AG10803 (cell line): Measurements from ENCODE around the gene HSPA4.

Experiments used
- DNase-seq: peaks from one replicate; pipeline ENCODE4 v3.0.0; 2010; ENCODE audit warnings: low read depth
- H3K4me3 ChIP-seq: 2 replicates; pipeline ENCODE4 v1.5.1; 2011; ENCODE audit warnings: mild to moderate bottlenecking, low read length, control low read depth
- CTCF ChIP-seq: conservative IDR thresholded peaks from 2 replicates; pipeline ENCODE4 v1.5.1; 2011; ENCODE audit warnings: mild to moderate bottlenecking, low read length, control low read depth, inconsistent platforms

HSPA4 gene

GRCh38 chr5:133118741-133119140 lies 66.9 kb downstream of the HSPA4 start:
- no peak for DNase-seq
- H3K4me3 ChIP-seq, result no peak overlapping the region
- no peak for TF ChIP-seq CTCF

GRCh38 chr5:133119233-133119711 lies 67.5 kb downstream of the HSPA4 start:
- no peak overlapping the region for H3K4me3 ChIP-seq
- TF ChIP-seq CTCF, result no peak
- DNase-seq, result no peak

- DNase-seq, result no peak
- no peak overlapping the region for H3K4me3 ChIP-seq
- TF ChIP-seq CTCF, result no peak
Observed at GRCh38 chr5:133120156-133120750, 68.4 kb downstream of the HSPA4 start.

- no peak for TF ChIP-seq CTCF
- no peak for DNase-seq
- no peak overlapping the region for H3K4me3 ChIP-seq
Observed at GRCh38 chr5:133121080-133121479, 69.3 kb downstream of the HSPA4 start.

GRCh38 chr5:133121611-133122150 lies 69.9 kb downstream of the HSPA4 start:
- no peak for DNase-seq
- no peak for TF ChIP-seq CTCF
- H3K4me3 ChIP-seq, result no peak overlapping the region

GRCh38 chr5:133122711-133123110 lies 70.9 kb downstream of the HSPA4 start:
- no peak for TF ChIP-seq CTCF
- no peak overlapping the region for H3K4me3 ChIP-seq
- no peak for DNase-seq

- no peak for TF ChIP-seq CTCF
- DNase-seq, result no peak
- no peak overlapping the region for H3K4me3 ChIP-seq
Observed at GRCh38 chr5:133123297-133123696, 71.5 kb downstream of the HSPA4 start.
